Common myeloid progenitor, CD34-positive (primary cell): ENCODE measurements around the gene WNT9B.
A peak's percentile ranks its signal among the peaks of the same experiment; 100 is the strongest.
"Not testable (repeated sequence)": the region's sequence is repeated elsewhere in the genome, so short reads cannot be mapped to it uniquely, and the experiment has no call there.

Source experiments
- CTCF ChIA-PET: fragments of 350-600 bp; sonication (Branson Sonifier 250); formaldehyde crosslinking; loops from one replicate; lab custom pipeline; 2021; ENCODE audit warnings: antibody characterized with exemption; lab: Charles Lee
- POLR2A ChIA-PET: fragments of 350-600 bp; sonication (Branson Sonifier 250); formaldehyde crosslinking; loops from one replicate; lab custom pipeline; 2021; ENCODE audit warnings: antibody characterized with exemption; lab: Charles Lee
- DNase-seq, 3 donors: peaks; one replicate each; pipeline versions ENCODE4 v3.0.0 to v3.0.0-alpha.2; 2013
- H3K27ac ChIP-seq, 2 experiments: 1 replicate in 1 of 2; 2 replicates in 1 of 2; pipeline ENCODE4 v1.7.0; 2013; ENCODE audit warnings: inconsistent platforms in 2 of 2, low read length in 2 of 2, mild to moderate bottlenecking in 2 of 2, low read depth in 1 of 2, moderate library complexity in 1 of 2; ENCODE audit not compliant: severe bottlenecking in 2 of 2, insufficient read depth in 1 of 2, poor library complexity in 1 of 2
- H3K27me3 ChIP-seq, 5 experiments: replicated peaks in 2 of 5; 1 replicate in 3 of 5; 2 replicates in 2 of 5; pipeline versions ENCODE4 v1.6.1 to v1.7.0; 2013; ENCODE audit warnings: low read length in 4 of 5, mild to moderate bottlenecking in 2 of 5, moderate library complexity in 2 of 5, inconsistent platforms in 1 of 5; ENCODE audit not compliant: insufficient read depth in 5 of 5, control insufficient read depth in 4 of 5
- H3K36me3 ChIP-seq, 4 experiments: 1 replicate in 2 of 4; 2 replicates in 2 of 4; pipeline versions ENCODE4 v1.6.1 to v1.7.0; 2013; ENCODE audit warnings: low read length in 3 of 4, control low read depth in 1 of 4, mild to moderate bottlenecking in 1 of 4; ENCODE audit not compliant: control insufficient read depth in 4 of 4, insufficient read depth in 4 of 4
- H3K4me1 ChIP-seq, 4 experiments: 1 replicate in 3 of 4; 2 replicates in 1 of 4; pipeline versions ENCODE4 v1.6.1 to v1.7.1; 2013; ENCODE audit warnings: low read length in 3 of 4, mild to moderate bottlenecking in 3 of 4, control low read depth in 1 of 4, inconsistent platforms in 1 of 4, moderate library complexity in 1 of 4; ENCODE audit not compliant: control insufficient read depth in 4 of 4, insufficient read depth in 4 of 4; ENCODE audit errors: control extremely low read depth in 1 of 4
- H3K4me3 ChIP-seq, 7 experiments: 1 replicate in 4 of 7; 2 replicates in 3 of 7; pipeline versions ENCODE4 v1.5.1 to v1.7.0; 2013; ENCODE audit warnings: mild to moderate bottlenecking in 7 of 7, low read length in 6 of 7, moderate library complexity in 6 of 7, inconsistent platforms in 2 of 7, low read depth in 2 of 7, control low read depth in 1 of 7; ENCODE audit not compliant: insufficient read depth in 4 of 7, control insufficient read depth in 1 of 7; ENCODE audit errors: extremely low read depth in 1 of 7
- H3K9me3 ChIP-seq, 5 experiments: 1 replicate in 4 of 5; 2 replicates in 1 of 5; pipeline versions ENCODE4 v1.6.1 to v1.7.1; 2013; ENCODE audit warnings: low read length in 4 of 5, mild to moderate bottlenecking in 2 of 5, inconsistent platforms in 1 of 5, low read depth in 1 of 5, moderate library complexity in 1 of 5; ENCODE audit not compliant: control insufficient read depth in 4 of 5, insufficient read depth in 2 of 5; ENCODE audit errors: control extremely low read depth in 1 of 5
- WGBS: methylation state at CpG from one replicate; pipeline ENCODE4 v1.1.5; 2013; ENCODE audit not compliant: insufficient coverage; 5-methylcytosine and 5-hydroxymethylcytosine counted together

WNT9B gene

DNA sequence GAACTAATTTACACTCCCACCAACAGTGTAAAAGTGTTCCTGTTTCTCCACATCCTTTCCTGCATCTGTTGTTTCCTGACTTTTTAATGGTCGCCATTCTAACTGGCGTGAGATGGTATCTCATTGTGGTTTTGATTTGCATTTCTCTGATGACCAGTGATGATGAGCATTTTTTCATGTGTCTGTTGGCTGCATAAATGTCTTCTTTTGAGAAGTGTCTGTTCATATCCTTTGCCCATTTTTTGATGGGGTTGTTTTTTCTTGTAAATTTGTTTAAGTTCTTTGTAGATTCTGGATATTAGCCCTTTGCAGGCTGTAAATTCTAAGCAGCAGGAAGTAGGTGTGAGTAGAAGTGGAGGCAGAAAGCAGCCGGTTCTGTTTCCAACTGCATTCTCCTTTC lies 10.8 kb upstream of the WNT9B start:
- DNase-seq, H3K4me3 ChIP-seq, H3K27ac ChIP-seq, H3K4me1 ChIP-seq, H3K36me3 ChIP-seq, POLR2A ChIA-PET: not testable (repeated sequence)
- 0% methylated on average over 1 of the region's 3 CpGs for WGBS
- Histone ChIP-seq H3K9me3 (peaks cover 0 to 11% (median 8%) of the 10 kb centered on the region in 5 experiments), H3K27me3 (peaks cover 3 to 15% (median 7%) of the 10 kb centered on the region in 5 experiments)
- CTCF ChIA-PET: interaction anchor here (1.0 to 5.6 kb wide), 2 partner anchors 87 to 102 kb away, joined by 4 to 41 read pairs; no protein-coding TSS in a partner anchor

DNA sequence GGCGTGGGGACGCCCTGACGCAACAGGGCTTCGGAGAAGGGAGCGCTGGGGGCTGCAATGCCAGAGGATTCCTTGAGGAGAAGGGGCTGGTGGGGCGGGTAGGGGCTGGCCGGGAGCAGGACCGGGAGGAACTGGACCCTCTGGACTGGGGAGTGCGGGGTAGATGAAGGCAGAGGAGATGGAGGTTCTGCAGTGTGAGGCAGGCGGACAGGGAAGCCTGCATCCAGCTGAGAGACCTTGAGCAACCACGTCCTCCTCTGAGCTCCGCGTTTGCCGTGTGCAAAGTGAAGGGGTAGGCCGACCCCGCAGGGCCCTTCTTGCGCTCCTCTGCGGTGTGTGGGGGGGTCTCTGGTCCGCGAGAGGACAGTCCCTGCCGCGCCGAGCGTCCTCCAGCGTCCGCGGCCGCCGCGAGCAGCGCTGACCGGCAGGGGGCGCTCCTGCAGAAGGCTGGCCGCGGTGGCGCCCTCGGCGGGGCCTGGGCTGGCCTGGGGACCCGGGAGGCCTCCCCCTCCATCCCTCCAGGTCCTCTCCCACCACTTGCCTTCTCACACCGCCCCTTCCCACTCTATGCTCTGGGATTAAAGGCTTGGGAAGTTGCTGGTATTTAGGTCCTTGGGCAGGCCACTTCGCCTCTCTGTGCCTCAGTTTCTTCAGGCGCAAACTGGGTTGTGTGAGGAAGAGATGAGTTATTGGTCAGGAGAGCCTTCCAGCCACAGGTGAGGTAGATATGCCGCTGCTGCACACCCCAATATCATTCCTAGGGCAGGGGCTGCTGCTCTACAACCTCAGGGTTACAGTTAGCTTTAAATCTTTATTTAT lies 9.6 kb upstream of the WNT9B start:
- WGBS: 20% methylated on average over 32 of the region's 43 CpGs
- Histone ChIP-seq H3K4me1 (peaks cover 0 to 10% (median 3%) of the 10 kb centered on the region in 4 experiments), H3K27me3 (peaks cover 3 to 15% (median 7%) of the 10 kb centered on the region in 5 experiments), H3K9me3 (peaks cover 0 to 11% (median 8%) of the 10 kb centered on the region in 5 experiments), H3K27ac (no peak overlapping the region), H3K36me3 (no peaks in the 10 kb centered on the region), H3K4me3 (peak overlapping the region in 2 of 7 experiments; percentile 33 to 50)
- ChIA-PET POLR2A (no interaction called here), CTCF (interaction anchor here (0.7 to 5.6 kb wide), 14 partner anchors 12 to 133 kb away, joined by 3 to 41 read pairs (median 4); no protein-coding TSS in a partner anchor)
- DNase-seq: peak in 2 of 3 donors; percentile 40 to 46

DNA sequence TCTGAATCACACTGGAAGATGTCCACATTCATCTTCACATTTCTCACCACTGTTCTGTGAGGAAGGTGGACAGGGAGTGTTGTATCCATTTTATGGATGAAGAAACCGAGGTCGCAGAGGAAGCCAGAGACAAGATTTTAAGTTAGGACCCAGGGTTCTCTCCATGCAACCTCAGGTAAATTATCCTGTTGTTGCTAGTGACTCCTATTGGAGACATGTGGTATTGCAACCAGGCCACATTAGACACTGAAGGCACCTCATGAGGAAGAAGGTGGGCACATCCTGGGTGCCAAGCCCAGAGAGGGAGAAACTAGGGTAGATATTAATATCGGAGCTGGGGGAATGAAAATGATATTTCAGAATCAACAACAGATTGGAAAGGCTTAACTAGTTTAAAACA lies 8.5 kb upstream of the WNT9B start:
- no peak overlapping the region for H3K27ac ChIP-seq
- peaks cover 0 to 10% (median 3%) of the 10 kb centered on the region in 4 experiments for H3K4me1 ChIP-seq
- peaks cover 3 to 15% (median 4%) of the 10 kb centered on the region in 5 experiments for H3K27me3 ChIP-seq
- ChIA-PET POLR2A (no interaction called here), CTCF (interaction anchor here (0.8 to 5.6 kb wide), 10 partner anchors 13 to 149 kb away, joined by 3 to 41 read pairs (median 4); no protein-coding TSS in a partner anchor)
- H3K4me3 ChIP-seq: no peak overlapping the region
- no CpG with 5 or more reads among the region's 3 CpGs for WGBS
- DNase-seq: peak in 1 of 3 donors; percentile 29
- H3K36me3 ChIP-seq: no peaks in the 10 kb centered on the region
- H3K9me3 ChIP-seq: peaks cover 0 to 11% (median 8%) of the 10 kb centered on the region in 5 experiments

DNA sequence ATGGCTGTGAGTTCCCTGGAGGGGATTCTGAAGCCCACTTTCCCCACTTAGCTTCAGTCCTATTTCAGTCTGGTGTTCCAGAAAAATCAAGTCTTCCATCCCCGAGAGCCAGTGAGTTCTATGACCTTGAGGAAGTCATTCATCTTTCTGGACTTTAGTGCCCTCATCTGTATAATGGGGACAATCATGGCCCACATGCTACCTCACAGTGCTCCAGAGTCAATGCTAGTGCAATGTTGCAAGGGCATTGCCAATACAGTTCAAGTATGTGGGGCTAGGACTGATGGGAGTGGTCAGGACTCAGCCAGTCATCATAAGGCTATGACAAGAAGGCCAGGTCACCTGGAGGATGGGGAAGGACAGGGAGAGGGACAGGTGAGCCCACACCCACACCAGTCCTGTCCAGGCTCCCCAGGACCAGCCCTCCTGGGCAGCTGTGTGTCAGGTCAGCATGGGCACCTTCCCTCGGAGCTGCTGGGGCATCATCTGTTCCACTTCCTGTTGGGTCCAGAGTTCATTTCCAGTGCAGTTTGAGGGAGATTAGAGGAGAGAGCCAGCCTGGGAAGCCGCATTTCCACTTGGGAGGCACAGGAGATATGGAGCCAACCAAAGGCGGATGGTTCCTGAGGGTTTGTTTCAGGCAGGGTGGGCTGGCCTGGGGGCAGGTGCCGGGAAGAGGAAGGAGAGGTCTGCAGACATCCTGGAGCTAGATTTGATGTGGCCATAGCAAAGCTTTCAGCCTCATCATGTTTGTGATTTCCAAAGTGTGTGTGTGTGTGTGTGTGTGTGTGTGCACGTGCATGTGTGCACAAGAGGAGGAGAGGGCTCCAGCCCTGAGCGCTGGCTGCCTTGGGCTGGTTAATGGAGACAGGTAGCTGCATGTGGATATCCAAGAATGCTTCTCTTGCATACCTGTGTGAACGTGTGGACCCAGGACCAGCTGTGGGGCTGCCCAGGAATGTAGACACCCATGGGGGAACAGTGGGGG lies 3.9 kb upstream of the WNT9B start:
- ChIA-PET CTCF (interaction anchor here (1.1 to 1.7 kb wide), 3 partner anchors 15 to 95 kb away, joined by 3 to 4 read pairs (median 3); no protein-coding TSS in a partner anchor), POLR2A (no interaction called here)
- DNase-seq: no peak
- Histone ChIP-seq H3K27me3 (peaks cover 0 to 42% (median 20%) of the 10 kb centered on the region in 5 experiments), H3K9me3 (peaks cover 0 to 9% (median 5%) of the 10 kb centered on the region in 5 experiments), H3K27ac (no peak overlapping the region), H3K4me3 (no peak overlapping the region), H3K4me1 (peaks cover 0 to 16% (median 11%) of the 10 kb centered on the region in 4 experiments), H3K36me3 (no peaks in the 10 kb centered on the region)
- WGBS: 82% methylated on average over 7 of the region's 8 CpGs

DNA sequence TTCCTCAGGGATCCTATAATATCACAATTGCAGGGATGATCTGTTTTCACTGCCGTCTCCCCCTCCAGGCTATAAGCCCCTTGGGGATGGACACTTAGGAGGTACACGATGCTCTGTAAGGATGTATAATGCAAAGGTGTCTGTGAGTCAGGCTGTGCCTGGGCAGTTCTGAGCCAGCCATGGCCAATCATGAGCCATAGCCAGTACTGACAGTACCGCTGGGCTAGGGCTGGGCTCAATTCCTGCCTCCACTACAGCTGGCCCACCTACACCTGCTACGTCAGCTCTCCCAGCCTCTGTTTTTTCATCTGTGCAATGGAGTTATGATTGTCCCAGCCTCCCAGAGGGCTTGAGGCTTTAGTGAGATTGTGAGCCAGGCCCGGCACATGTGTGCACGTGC lies 2.8 kb upstream of the WNT9B start:
- DNase-seq: no peak
- peaks cover 0 to 16% (median 11%) of the 10 kb centered on the region in 4 experiments for H3K4me1 ChIP-seq
- no peaks in the 10 kb centered on the region for H3K36me3 ChIP-seq
- no peak overlapping the region for H3K27ac ChIP-seq
- H3K4me3 ChIP-seq: no peak overlapping the region
- CTCF ChIA-PET: interaction anchor here (0.5 to 1.2 kb wide), 5 partner anchors 11 to 94 kb away, joined by 3 to 4 read pairs (median 3); no protein-coding TSS in a partner anchor
- peaks cover 4 to 52% (median 25%) of the 10 kb centered on the region in 5 experiments for H3K27me3 ChIP-seq
- WGBS: 90% methylated on average over 2 of the region's 6 CpGs
- H3K9me3 ChIP-seq: no peaks in the 10 kb centered on the region
- POLR2A ChIA-PET: no interaction called here

- Histone ChIP-seq H3K36me3 (no peaks in the 10 kb centered on the region), H3K9me3 (no peaks in the 10 kb centered on the region), H3K27me3 (peaks cover 4 to 63% (median 27%) of the 10 kb centered on the region in 5 experiments), H3K4me3 (peak overlapping the region in 4 of 7 experiments; percentile 4 to 52 (median 36)), H3K27ac (no peak overlapping the region), H3K4me1 (peaks cover 0 to 15% (median 10%) of the 10 kb centered on the region in 4 experiments)
- ChIA-PET POLR2A (no interaction called here), CTCF (interaction anchor here (0.6 kb wide), 1 partner anchor 69 kb away, joined by 3 read pairs; no protein-coding TSS in a partner anchor)
- WGBS: 65% methylated on average over 13 of the region's 13 CpGs
- DNase-seq: no peak
Measured at GRCh38 chr17:46850688-46851028, 725 bp upstream of the WNT9B start.
